ENCODE data around the gene PAN3.
"Not testable (repeated sequence)": the region's sequence is repeated elsewhere in the genome, so short reads cannot be mapped to it uniquely, and the experiment has no call there.

The PAN3 gene

DNA sequence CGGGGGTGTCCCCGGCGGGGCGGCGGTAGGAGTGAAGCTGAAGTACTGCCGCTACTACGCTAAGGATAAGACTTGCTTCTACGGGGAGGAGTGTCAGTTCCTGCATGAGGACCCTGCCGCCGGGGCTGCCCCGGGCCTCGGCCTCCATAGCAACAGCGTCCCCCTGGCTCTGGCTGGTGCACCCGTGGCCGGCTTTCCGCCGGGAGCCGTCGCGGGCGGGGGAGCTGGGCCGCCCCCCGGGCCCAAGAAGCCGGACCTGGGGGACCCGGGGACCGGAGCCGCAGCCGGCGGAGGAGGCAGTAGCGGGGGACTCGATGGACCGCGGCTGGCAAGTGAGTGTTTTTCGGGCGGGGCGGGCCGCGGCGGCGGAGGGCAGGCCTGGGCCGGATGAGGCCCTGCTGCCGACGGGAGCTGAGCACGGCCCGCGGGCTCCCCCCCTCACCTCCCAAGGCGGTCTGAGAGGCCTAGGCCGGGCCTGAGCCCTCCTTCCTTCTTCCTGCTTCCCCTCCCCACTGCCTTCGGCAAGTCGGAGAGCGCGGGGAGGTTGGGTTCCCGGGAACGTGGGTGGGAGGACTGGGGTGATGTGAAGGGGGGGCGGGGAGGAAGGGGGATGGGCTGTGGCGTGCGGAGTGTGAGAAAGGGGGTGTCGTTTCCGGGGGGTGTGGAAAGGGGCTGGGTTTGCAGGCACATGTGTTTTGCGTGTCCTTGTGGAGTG lies 568 bp downstream of the PAN3 start:
- DNase-seq: peak; percentile 31

DNA sequence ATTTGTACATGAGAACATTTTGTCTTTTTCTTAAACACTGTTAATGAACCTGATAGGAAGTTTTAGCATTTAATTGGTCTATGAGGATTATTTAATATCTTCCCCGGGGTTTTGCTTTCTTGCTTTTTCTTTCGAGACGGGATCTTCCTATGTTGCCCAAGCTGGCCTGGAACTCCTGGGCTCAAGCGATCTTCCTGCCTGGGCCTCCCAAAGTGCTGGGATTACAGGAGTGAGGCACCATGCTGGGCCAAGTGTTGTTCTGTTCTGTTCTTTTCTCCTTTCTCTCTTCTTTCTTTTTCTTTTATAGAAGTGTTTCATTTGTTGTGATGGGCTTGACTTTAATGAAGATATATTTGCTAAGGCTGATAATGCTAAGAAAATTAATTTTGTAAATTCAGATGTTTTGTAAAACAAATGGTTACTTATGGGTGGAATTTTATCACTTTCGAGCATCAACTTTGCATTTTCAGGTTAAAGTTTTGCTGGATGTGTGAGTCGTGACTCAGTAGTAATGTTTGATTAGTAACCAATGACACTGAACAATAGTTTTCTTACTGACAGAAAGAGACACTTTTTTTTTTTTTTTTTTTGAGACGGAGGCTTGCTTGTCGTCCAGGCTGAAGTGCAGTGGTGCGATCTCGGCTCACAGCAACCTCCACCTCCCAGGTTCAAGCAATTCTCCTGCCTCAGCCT lies 2.2 kb downstream of the PAN3 start:
- no peak for DNase-seq

DNA sequence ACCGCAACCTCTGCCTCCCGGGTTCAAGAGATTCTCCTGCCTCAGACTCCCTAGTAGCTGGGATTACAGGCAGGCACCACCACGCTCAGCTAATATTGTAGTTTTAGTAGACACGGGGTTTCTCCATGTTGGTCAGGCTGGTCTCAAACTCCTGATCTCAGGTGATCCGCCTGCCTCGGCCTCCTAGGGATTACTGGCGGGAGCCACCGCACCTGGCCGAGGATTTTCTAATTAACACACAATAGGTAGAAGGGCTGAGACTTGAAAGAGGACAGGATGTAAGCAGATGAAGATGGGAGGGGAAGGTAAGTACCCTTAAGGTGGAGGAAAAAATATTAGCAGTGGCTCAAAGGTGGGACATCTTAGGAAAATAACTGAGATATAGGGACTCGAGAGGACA lies 3.2 kb downstream of the PAN3 start:
- not testable (repeated sequence) for DNase-seq

DNA sequence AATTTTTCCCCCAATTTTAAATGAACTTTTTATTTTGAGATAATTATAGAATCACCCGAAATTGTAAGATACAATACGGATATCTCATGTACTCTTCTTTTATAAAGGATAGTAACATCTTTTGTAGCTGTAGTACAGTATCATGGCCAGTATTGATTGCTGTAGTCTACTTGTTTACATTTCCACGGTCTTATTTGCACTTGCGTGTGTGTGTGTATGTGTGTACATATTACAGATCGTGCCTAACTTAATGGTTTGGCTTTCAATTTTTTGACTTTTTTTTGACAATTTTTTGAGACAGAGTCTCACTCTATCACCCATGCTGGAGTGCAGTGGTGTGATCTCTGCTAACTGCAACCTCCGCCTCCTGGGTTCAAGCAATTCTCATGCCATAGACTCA lies 6.7 kb downstream of the PAN3 start:
- DNase-seq: no peak

DNA sequence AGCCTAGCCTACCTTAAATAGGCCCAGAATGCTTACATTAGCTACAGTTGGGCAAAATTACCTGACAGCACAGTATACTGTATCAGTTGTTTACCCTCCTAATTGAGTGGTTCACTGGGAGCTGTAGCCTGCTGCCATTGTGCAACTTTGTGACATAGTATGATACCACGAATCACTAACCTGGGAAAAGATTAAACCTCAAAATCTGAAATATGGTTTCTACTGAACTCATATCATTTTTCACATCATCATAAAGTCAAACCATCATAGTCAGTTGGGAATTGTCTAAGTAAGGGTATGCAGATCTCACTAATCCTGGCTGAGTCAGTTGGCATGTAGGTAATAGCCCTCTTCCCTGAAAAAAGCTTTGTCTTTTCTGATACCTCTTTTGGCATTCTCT lies 9.2 kb downstream of the PAN3 start:
- DNase-seq: no peak

DNA sequence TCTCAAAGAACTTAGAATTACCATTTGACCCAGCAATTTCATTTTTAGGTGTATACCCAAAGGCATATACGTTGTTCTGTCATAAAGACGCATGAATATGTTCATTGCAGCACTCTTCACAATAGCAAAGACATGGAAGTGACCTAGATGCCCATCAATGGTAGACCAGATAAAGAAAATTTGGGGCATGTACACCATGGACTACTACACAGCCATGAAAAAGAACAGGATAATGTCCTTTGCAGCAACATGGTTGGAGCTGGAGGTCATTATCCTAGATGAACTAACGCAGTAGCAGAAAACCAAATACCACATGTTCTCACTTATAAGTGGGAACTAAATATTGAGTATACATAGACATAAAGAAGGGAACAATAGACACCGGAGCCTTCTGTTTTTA lies 20.7 kb downstream of the PAN3 start:
- no peak for DNase-seq

DNA sequence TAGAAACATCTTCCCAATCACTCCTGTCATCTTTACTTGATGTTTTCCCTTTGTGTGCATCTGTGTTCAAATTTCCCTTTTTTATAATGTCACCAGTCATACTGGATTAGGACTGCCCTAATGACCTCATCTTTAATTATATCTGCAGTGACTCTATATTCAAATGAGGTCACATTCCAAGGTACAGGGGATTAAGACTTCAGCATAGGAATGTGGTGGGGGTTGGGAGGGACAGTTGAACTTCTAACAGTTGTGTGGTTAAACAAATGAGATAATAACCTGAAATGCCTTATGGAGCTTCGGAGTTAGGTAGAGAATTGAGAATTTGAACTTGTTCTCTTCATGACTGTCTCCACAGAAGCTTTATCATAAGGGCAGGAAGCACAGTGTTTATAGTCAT lies 23.0 kb downstream of the PAN3 start:
- DNase-seq: no peak

DNA sequence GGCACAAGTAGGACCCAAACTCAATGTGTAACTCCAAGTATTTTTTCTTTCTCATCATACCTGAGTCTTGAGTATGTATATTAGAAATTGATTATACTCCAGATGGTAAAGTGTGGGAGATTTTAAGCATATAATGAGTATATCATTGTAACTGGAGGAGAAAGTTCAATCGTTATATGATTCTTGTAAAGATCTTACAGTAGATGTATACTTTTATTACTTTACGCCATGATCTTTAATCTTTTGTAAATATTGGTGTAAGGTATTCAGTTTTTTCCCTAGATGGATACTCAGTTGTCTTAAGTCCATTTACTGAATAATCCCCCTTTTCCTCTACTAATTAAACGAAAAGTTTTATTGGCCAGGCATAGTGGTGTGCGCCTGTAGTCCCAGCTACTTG lies 25.2 kb downstream of the PAN3 start:
- DNase-seq: no peak

DNA sequence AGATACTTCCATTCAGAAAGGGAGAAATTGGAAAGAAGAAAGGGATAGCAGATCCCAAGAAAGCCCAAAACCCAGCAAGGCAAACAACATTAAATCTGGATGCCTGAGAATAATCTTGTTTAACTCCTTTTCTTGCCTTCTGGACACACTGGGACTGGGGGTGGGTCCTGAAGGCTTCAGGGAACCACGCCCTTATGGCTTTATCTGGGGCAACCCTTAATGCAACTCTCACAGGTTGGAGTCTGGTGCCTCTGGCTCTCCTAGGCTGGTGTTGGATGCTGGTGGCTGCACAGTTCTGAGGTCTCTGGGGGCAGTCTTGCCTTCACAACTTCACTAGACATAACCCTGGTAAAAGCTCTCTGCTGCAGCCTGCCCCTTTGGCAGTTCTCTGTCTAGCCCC lies 27.9 kb downstream of the PAN3 start:
- DNase-seq: no peak

DNA sequence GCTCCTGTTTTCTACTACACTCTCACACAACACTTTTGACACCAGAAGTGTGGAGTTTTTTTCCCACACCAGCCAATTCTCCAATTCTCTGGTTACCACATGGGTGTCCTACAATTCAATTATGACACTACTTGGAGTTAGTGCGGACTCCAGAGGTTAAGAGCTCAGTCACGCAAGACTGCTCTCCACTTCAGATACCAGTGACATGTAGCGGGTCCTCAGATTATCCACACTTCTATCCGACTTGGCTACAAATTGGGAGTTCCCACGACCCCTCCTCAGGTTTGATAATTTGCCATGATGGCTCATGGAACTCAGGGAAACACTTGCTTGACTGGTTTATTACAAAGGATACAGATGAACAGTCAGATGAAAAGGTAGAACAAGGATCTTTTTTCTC lies 32.9 kb downstream of the PAN3 start:
- DNase-seq: no peak

DNA sequence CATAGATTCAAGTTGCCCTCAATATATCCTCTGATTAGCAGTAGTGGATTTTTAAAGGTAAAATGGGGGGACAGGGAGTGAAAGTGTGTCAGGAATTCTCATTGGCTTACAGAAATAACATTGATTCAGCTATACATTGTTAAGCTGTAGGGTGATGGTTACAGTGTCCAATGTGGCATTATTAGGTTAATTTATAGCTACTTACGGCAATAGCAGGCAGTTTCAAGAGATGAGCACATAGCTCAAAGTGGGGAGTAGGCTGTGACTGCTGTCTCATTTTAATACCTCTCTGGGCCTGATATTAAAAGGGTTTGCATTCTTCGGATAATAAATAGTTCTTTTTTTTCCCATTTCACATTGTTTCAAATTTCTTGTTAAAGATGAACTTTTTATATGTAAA lies 34.6 kb downstream of the PAN3 start:
- DNase-seq: no peak

DNA sequence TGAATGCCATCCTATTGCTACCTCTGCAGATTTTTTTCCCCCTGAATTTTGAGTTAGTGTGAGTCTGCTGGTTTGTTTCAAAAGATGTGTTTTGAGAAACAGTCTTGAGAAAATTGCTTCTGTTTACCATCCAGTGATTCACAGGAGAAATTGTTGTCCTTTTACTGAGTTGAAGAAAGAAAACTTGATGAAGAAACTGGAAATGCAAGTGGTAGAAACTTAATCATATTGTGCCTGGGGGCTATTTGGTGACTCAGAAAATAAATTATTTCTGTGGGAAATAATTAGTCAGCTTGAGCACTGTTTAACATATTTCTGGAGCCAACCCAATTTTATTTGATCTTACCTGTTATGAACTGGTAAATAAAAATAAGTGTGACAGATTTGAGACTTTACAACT lies 35.4 kb downstream of the PAN3 start:
- DNase-seq: no peak

DNA sequence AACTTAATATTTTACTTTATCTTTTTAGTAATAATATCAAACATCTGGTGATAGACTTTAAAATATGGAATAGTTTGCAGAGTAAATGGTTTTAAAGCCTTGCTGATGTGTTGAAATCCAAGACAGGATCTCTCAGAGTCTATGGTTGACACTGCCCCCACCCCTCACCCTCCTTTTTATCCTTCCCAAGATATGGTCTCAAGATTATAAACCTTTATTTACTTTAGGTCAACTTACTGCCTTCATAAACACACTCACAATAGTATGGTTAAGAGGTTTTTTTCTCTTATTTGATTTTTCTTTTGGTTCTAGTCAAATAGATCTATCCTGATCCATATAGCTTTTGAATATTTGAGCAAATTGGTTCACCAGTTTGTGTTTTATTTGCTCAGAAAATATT lies 39.0 kb downstream of the PAN3 start:
- DNase-seq: no peak

DNA sequence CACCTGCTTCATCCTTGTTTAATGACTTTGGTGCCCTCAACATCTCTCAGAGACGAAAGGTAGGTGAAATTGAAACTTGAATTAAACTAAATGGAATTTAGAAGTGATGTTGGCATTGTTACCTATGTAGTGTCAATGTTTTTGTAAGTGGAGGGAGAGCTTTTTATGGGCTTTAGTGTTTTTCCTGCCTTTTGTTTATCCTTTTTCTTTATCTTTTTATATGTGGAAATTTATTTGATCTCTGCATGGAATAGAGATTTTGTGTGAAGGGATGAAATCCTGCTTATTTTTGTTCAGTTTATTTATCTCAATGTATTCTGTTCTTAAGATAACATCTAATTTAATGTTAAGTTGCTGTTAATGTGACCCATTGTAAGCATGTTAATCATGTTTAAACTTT lies 39.5 kb downstream of the PAN3 start:
- no peak for DNase-seq

DNA sequence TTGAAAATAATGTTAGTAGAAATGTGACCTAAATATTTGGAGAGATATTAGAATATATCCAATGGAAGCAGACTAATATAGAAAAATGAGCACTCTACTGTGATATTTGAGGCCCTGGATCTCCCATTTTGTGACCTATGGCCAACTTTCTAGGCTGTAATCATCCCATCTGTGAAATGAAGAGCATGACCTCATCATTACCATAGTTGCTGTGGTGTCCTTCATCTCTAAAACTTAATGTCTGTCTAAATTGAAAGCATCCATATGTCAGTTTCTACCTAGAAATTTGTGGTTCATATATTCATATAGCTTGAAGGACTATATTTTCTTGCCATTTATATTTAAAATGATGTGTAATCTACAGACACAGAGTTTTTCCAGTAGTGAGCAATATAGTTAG lies 41.6 kb downstream of the PAN3 start:
- DNase-seq: no peak

DNA sequence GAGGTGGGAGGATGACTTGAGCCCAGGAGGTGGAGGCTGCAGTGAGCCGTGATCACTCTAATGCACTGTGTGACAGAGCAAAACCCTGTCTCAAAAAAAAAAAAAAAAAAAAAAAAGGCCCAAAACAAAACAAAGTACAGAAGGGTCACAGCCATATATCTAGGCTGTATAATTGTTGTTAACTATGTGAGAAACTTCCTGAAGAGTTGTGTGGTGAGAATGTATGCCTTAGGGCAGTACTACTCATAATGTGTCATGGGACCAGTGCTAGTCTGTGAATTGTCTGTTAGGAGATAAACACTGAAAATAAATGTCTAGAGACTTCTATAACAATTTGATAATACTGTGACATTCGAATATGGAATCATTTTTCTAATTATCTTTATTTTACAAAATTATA lies 43.1 kb downstream of the PAN3 start:
- no peak for DNase-seq

DNA sequence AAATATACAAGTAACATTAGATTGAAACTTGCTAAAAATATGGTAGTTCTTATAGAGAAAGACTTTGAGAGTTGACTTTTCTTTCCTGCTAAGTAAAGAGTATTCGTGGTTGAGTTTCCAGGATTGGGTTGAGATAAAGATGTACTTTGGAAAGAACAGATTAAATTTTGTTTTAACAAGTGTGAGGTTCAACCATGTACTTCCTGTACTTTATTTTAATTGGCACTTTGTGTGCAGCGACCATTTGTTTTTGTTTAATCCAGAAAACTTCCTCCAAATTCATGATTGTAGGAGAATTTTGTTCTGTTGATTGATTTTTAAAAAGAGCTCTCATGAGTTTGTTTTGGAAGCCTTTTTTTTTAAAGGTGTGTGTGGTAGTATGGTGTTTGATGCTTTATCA lies 46.9 kb downstream of the PAN3 start:
- DNase-seq: no peak

DNA sequence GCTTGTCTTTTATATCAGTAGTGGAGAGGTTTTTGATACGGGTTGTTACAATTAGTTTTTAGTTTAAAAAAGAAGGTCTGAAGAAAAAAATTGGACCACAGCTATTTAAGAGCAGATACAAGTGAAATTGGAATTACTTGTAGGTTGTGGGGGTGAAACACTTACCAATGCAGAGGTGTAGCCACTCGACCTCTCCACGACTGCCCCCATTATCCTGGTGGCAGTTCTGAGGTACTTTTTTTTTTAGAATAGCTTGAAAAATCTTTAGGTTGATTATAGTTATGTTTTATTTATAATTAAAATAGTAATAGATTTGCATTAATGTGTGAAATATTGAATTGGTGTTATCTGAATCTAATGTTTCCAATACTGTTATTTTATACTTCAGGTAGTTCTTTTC lies 60.7 kb downstream of the PAN3 start:
- DNase-seq: no peak

DNA sequence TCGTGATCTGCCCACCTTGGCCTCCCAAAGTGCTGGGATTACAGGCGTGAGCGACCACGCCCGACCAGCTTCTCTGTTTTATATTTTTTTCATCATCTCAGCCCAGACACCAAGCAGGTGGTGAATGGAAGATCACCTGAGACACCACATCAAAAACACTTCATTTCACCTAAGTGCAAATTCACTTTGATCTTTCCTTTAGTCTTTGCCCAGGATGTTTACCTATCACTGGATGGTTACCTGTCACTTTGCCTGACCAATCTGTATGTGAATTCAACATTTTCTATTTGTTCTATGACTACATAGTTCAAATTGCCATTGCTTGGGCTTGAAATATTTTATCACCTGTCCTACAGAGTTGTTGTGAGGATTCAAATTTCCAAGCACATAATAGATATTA lies 65.7 kb downstream of the PAN3 start:
- no peak for DNase-seq

DNA sequence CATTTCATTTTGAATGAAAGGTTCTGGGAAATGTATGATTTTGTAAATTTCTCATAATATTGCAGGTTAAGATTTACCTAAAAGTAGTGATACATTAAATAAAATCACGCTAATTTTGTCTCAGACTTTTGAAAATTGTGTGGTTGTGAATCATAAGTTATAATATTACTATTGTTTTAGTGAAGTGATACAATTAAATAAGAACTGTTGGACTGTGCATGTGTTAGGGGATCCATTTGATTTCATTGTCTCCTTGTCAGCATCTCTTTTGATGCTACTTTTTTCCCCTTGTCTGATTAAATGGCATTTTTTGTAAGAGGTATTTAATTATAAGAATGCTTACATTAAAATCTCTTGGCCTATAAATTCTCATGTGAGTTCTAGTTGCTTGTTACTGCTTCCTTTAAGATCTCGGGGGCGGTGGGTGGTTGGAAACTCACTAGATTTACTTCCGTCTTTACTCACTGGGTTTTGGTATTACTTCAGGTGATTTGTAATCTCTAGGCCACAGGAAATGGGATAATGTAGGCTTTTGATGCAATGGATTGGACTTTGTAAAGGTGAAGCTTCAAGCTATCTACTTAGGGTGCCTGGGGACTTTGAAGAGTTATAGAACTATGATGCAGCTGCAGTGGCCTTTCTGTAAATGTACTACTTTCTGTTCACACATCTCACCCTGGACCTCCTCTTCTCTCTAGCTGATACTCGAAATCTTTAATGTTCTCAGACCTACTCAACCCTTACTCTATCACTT lies 66.5 kb downstream of the PAN3 start:
- no peak for DNase-seq

DNA sequence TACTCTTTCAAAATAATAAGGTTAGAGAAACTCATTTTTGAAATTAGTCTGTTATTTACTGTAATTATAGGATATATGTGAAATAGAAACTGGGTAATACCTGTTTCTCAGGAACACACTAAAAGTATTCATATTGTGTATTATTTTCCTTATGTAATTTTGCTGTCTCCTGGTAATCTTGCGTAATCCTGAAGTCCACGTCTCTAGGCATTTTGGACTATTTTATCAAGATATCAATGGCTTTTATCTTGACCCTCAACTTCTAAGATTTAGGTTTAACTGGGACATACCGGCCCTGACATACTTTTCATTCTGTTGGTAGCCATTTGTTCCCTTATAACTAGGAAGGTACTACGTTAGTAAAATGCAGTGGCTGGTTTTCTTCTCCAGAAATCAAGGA lies 80.3 kb downstream of the PAN3 start:
- no peak for DNase-seq

DNA sequence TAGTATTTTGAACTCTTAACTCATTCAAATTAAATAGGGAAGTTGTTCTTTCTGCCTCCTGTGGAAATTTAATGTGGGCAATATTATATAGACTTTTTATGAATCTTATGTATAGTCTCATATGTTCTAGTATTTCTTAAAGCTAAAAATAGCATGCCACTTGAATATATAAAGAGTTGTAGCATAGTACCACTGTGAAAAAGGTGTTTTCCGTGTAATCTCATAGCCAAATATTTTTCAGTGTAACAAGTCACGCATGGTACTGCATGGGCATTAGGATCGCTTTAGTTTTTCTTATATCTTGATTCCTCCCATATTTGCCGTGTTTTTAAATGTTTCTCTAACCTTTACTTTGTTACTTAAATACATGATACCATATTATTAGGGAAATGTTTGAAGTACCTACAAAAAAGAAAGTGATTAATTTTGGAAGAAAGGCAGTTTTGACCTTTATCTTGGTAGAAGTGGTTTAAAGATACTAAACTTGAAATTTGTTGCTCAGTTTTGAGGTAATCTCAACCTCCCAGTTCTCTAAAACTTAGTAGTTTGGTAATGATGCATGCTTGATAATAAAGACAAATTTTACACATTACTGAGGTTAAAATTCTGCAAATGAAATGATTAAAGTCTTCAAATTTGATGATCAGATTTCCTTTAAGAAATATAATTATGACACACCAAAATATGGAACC lies 81.2 kb downstream of the PAN3 start:
- DNase-seq: no peak

DNA sequence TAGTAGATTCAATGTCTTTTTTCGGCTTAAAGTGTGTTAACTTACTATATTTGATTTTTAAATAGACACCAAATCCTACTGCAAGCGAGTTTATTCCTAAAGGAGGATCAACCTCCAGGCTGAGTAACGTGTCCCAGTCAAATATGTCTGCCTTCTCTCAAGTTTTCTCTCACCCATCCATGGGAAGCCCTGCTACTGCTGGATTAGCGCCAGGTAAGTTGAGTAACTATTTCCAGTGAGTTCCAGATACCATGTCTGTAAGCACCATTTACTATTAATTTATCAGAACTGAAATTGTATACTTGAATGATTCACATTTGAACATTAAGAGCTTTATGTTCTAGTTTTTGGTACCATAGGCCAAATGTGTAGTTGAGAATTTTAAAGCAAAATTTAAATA lies 81.8 kb downstream of the PAN3 start:
- no peak for DNase-seq
